ENCODE data around the gene TMEM126B.

DNA sequence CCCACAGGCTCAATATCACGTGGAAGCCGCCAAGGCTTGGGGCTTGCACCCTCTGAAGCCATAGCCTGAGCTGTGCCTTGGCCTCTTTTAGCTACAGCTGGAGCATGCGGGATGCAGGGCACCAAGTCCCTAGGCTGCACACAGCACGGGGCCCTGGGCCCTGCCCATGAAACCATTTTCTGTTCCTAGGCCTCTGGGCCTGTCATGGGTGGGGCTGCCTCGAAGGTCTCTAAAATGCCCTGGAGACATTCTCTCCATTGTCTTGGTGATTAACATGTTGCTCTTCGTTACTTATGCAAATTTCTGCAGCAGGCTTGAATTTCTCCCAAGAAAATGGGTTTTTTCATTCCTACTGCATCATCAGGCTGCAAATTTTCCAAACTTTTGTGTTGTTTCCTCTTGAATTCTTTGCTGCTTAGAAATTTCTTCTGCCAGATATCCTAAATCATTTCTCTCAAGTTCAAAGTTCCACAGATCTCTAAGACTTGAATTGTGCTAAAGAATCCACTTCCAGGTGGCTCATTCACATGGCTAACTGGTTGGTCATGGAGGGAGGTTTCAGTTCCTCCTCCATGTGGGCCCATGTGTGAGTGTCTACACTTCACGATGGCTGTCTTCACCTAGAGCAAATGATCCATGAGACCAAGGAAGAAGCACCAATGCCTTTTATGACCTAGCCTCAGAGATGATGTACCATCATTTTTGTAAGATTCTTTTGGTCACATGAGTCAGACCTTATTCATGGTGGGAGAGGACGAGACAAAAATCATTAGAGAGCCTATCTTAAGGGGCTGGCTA lies 43.9 kb downstream of the TMEM126B start:
- no peak for TF ChIP-seq EZH2 (IDR thresholded peaks at IDR 0.05; ENCODE audit: borderline replicate concordance, insufficient read depth, low read depth, low read length, poor library complexity, severe bottlenecking)
- TF ChIP-seq, protein P1, sequence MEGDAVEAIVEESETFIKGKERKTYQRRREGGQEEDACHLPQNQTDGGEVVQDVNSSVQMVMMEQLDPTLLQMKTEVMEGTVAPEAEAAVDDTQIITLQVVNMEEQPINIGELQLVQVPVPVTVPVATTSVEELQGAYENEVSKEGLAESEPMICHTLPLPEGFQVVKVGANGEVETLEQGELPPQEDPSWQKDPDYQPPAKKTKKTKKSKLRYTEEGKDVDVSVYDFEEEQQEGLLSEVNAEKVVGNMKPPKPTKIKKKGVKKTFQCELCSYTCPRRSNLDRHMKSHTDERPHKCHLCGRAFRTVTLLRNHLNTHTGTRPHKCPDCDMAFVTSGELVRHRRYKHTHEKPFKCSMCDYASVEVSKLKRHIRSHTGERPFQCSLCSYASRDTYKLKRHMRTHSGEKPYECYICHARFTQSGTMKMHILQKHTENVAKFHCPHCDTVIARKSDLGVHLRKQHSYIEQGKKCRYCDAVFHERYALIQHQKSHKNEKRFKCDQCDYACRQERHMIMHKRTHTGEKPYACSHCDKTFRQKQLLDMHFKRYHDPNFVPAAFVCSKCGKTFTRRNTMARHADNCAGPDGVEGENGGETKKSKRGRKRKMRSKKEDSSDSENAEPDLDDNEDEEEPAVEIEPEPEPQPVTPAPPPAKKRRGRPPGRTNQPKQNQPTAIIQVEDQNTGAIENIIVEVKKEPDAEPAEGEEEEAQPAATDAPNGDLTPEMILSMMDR (IDR thresholded peaks at IDR 0.05): no peak

All from B cell (primary cell).